RCC 7860 (cell line): ENCODE measurements around the gene PLAGL2.
"Not testable (repeated sequence)": the region's sequence is repeated elsewhere in the genome, so short reads cannot be mapped to it uniquely, and the experiment has no call there.

ENCODE experiments used
- DNase-seq: peaks from one replicate; pipeline ENCODE4 v3.0.0-alpha.2; 2015; ENCODE audit warnings: low spot score
- FAIRE-seq: peaks from 2 replicates; lab custom pipeline; 2012; peaks lifted over from hg19 to GRCh38; lab: Jason Lieb, UNC

PLAGL2 gene

GRCh38 chr20:32205110-32205842 is 2.3 kb downstream of the PLAGL2 start:
- FAIRE-seq (no peak), DNase-seq (no peak)

DNA sequence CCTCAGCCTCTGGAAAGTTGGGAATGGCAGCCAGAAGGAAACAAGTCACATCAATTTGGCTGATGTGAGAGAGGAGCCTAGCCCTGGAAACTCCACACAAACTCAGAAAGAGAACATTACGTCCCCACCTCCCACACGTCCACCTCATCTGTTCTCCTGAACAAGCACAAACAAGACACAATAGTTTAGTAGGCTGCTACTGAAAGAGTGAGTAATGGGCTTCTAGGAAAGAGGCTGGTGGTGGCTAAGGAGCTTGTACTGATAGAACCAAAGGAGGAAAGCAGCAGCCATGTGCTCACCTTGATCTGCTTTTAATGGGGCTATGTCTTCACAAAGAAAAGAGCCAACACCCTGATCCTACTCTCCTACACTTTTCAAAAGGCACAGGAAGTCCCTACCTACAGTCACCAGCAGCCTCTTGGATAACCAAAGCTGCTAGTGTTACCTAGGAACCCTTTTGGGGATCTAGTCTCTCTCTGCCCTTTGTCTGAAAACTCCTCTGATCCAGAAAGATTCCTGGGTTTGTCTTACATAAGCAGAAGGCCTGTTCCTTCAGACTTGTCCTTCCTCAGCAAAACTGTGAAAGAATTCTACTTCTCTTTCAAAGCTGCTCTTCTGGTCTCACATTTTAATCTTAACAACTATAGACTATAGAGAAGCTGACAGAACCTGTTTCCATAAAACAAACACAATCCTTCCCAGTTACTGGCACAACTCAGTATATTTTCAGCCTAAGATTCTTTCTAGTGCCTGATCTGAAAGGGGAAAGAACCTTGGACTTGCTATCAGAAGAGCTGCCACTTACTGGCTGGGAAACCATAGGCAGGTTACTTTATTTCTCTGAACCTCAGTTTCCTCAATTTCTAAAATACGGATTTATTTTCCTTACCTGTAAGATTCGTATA is 3.1 kb downstream of the PLAGL2 start:
- FAIRE-seq (no peak), DNase-seq (no peak)

DNA sequence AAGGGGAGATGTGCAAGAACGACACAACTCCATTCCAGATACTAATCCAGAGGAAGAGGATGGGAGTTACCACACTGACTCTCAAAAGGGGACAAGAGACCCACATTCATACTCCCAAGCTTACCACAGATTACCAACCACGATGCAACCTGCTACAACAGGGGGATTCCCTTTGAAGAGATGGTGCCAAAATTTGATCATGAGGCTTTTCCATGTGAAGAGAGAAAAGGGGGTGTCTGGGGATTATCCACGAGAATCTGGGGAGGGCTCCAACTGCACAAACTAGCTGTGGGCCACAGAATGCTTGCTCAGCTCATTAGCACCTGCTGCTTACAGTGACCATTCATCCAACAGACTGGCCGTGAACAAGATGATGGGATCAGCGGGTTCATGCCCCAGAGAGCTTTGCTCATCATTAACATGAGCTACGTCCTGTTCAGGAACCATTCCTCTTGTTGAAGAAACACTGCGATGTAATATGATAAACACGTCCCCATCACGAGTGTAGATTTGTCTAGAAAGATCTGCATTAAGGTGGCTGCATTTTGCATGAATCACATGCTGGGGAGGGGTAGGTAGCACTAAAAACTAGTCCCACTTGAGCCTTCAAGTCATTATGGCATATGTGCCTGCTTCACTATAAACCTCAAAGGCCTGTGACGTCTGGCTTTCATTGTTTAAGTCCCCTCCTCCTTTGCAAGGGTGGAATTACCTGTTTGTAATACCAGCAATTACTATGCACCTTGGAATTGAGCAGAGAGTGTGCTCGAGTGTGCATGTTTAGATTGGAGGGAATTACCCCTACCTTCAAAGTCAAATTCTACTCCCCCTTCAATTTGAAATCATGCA is 4.0 kb downstream of the PLAGL2 start:
- FAIRE-seq: no peak
- no peak for DNase-seq

DNA sequence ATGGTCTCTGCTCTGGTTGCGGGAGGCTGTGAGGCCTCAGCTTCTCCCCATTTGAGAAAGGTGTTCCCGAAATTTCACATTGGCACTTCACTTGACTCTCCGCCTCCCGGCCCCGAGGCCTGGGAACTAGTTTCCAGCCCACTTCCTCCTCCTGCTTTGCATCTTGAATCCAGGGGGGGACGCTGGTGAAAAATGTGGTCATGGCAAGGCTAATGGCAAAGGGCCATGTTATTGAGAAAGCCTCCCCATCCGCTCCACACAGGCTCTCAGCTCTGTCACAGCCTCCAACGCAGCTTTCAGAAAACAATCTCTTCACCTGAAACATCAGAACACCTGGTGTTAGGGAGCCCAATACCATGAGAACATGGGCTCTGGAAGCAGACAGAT is 5.6 kb downstream of the PLAGL2 start:
- FAIRE-seq (no peak), DNase-seq (no peak)

DNA sequence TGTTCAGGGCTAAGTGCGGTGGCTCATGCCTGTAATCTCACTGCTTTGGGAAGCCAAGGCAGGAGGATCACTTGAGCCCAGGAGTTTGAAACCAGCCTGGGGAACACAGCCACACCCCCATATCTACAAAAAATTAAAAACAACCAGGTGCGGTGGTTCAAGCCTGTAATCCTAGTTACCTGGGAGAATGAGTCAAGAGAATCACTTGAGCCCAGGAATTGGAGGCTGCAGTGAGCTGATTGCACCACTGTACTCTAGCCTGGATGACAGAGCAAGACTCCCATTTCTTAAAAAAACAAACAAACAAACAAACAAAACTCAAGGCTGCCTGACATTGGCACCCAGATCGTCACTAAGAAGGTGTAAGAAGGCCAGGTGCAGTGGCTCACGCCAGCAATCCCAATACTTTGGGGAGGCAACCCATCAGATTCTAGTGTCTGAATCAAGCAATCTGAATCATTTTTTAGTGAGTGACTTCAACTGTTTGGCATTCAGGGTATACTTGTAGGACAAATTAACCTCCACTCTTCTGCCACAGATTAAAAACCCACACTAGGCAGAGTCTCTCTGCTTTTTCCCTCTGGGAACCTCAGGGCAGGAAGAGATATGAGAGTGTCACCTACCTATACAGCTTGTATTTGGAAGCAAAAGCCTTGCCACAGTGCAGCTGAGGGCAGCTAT is 6.1 kb downstream of the PLAGL2 start:
- DNase-seq: no peak
- no peak for FAIRE-seq

- FAIRE-seq: no peak
- no peak for DNase-seq
These were observed 8.5 kb downstream of the PLAGL2 start for GRCh38 chr20:32199006-32199405.

- not testable (repeated sequence) for FAIRE-seq
These were observed 10.4 kb downstream of the PLAGL2 start for GRCh38 chr20:32197136-32197535.

GRCh38 chr20:32196613-32197012 is 10.9 kb downstream of the PLAGL2 start:
- DNase-seq, FAIRE-seq: not testable (repeated sequence)

More at GRCh38 chr20:32197136-32197535, 10.4 kb downstream of the PLAGL2 start:
- DNase-seq: not testable (repeated sequence)

- no peak for DNase-seq
These were observed 12.0 kb downstream of the PLAGL2 start for GRCh38 chr20:32195581-32195980.

DNA sequence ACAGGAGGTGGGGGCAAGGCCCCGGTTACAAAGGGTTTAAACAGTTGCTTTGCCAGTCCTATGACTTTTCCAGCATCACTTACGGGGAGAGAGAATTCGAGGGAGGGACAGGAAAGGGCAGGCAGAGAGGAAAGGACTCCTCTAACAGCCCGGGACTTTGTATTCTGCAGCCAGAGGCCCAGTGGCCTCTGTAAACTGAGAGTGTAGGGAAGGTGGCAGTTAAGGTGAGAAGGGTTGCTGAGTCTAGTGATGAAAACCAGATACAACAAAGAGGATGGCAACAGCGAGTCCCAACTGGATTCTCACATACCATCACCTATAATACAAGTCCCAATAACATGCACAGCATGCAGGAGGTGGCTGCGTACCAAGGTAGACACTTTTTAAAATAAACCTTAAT is 13.5 kb downstream of the PLAGL2 start:
- FAIRE-seq (no peak), DNase-seq (no peak)

More at GRCh38 chr20:32195581-32195980, 12.0 kb downstream of the PLAGL2 start:
- no peak for FAIRE-seq

GRCh38 chr20:32193336-32193735 is 14.2 kb downstream of the PLAGL2 start:
- not testable (repeated sequence) for FAIRE-seq, DNase-seq

DNA sequence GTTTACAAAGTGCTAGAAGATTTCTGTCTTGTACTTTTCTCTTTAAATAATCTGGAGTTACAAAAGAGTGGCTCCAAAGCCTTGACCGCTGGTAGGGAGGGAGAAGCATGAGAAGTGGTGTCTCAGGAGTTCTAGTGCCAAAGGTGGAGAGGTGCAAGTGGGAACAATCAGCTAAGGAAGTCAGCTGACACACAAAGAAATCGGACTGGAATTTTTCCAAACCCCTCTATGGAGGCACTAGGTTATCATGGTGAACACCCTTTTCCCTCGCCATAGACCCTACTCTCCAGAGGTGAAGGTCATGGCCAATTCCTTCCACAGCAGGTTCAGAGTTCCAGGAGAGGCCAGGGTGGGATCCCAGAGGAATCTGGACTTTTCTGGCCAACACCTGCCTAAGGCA is 14.8 kb downstream of the PLAGL2 start:
- no peak for DNase-seq
- FAIRE-seq: no peak

DNA sequence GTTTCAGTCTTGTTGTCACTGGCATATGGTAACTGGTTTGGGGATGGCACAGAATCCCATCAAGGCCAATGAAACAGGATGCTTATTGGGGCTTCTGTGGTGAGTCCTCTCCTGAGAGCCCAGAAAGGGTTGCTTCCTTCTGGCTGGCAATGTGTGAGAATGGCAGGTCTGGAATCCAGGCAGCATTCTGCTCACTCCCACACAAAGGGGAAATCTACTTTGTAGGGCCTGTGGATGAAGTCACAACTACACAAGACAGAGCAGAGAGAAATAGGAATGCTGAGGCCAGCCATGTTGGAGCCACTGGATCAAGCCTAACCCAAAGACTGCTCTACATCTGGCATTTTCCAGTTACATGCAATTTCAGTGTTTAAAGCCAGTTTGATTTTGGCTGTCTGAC is 15.7 kb downstream of the PLAGL2 start:
- FAIRE-seq (no peak), DNase-seq (no peak)

DNA sequence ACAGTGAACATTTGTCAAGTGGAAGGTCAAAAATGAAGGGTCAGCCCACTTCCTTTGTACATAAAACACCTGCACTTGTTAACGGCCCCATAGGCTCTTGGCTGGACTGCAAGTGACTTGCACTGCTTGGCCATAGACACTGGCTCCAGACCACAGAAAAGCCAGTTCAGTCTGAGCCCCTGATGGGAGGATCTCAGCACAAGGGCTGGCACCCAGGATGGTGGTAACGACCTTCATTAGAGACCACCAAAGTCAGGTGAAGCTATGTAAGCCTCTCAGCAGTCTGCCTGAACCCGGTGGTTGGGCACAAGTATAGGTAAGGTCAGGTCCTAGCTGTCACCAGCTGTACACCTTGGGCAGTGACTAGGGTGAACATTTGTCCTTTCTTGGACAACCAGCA is 16.1 kb downstream of the PLAGL2 start:
- FAIRE-seq: no peak
- no peak for DNase-seq

DNA sequence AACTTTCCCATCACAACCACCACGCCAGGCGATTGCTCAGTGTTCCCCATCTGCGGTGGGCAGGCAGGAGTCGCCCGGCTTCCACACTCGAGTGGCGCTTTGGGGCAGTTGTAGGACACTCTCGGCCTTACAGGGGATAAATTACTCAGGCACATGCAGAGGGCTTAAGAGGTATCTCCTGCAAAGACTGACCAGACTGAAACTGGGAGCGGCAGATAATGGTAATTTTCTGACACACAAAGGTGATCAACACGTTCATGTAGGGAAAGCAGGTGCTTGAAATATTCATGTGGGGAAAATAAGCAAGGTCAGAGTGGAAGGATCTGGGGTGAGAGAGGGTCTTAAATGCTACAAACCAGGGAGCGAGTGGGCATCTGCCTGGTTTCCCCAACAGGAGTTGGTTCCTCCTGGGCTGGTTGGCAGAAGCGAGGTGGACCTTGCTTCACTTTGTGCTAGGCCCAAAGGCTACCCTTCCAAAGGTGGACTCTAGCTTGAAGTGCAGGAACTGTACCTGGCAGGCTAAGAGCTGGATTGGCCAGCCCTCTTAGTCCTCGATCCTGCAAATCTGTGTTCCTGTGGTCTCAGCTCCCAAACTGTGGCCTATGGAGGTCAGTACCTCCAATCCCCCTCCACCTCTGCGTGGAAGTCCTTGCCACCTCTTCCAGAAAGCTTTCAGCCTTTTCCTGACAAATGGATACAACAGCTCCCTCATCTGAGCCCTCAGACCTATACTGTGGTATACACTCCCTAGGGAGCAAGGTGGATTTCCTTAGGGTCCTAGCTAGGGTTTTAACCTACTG is 16.7 kb downstream of the PLAGL2 start:
- DNase-seq (no peak), FAIRE-seq (no peak)

DNA sequence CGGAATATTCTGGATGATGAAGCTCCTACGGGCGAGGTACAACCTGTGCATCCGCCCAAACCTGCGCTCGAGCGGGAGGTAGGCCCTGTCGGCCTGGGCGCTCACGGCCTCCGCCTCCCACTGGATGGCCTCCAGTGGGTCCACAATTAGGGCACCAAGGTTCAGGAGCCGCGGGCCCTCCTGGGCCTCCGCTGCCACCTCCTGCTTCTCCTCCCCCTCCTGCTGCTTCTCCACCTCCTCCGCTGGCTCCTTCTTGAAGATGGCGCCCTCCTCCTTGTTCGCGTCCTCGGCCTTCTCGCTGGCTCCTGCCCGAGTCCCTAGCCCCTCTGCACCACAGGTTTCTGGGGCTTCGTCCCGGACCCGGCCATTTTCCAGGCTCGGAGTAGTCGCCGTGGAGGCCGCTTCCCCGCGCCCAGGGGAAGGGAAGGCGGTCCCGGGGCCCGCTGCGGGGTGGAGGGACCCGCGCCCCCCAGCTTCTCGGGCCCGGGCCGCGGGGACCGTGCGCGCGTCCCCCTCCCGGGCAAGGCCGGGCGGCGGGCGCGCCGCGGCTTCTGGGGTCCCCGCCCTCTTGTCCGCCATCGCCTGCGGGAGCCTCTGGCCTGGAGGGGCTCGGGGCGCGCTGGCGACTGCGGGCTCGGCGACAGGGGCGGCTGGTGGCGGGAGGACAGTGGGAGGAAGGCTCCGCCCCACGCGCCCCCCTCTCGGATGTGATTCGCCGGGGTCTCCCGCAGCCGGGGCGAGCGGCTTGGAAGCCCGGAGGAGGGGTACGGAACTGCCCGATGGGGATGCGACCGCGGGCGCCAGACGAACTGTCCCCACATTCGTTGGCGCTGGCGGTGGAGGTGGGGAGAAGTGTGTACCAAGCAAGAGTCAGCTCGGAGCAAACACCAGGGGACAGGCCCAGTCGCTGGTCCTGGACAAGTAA is 17.6 kb downstream of the PLAGL2 start:
- DNase-seq (no peak), FAIRE-seq (no peak)

- FAIRE-seq (no peak), DNase-seq (no peak)
These were observed 18.5 kb downstream of the PLAGL2 start for GRCh38 chr20:32189123-32189410.

DNA sequence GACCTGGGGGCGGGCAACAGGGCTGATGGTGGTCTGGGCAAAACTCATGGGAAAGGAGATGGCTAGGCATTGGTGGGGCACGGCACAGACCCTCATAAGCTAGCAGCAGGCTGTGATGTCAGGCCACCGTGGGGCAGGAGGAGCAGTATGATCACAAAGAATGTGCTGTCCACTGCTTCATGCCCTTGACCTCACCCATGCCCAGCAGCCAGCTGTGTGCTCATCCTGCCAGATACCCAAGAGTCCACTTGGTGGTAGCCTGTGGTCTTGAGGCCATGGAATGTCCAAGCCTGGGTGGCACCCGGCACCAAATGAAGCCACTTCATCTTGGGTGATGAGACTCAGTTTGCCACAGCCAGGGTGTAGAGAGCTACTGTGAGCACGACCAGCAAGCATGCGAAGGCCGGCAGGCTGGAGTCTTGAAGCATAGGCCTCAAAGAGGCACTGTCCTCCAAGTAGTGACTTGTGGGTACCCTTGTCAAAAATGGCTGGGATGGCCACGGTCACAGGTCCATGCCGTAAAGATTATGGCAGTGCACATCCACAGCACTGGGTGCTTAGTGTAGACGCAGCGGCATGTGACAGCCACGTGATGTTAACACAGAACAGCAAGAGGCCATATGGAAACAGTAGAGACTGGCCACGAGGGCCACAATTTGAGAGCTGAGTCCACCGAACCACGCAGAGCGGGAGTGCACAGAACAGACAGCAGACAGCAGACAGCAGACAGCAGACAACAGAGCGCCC is 19.0 kb downstream of the PLAGL2 start:
- DNase-seq (no peak), FAIRE-seq (no peak)
